Measurements from ENCODE around the gene DNAH7. TPM values are rescaled to one million over a fixed set of nuclear protein-coding genes. Genes with fewer than 3 reads are reported as not detected.

DNAH7 gene
- total and polyA plus RNA-seq, 10 of the 15 experiments (the other 5 are each of a cell fraction or from before 2014, with no cell fraction given), result 0.05 to 0.61 (median 0.16) TPM

DNA sequence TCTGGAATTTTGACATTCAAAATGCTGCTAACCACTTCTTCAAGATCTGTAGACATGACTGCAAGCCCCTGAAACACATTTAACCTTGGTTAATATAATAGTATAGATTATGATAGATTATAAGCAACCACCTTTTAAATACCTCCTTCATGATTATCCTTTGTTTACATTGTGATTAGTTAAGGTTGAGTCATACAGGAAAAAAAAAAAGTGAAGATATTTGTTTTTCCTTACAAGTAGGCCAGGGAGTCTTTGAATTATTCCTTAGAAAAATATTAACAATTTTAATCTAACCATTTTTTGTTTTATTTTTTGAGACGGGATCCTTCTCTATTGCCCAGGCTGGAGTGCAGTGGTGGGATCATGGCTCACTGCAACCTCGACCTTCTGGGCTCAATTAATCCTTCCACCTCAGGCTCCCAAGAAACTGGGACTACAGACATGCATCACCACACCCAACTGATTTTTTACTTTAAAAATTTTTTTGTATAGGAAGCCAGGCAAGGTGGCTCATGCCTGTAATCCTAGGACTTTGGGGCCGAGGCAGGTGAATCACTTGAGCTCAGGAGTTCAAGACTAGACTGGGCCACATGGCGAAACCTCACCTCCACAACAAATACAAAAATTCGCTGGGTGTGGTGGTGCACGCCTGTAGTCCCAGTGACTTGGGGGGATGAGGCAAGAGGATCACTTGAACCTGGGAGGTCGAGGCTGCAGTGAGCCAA lies 312.3 kb downstream of the DNAH7 start:
- BruUV-seq (replicated peaks), result no TSS peak
- FAIRE-seq, result no peak
- Histone ChIP-seq H2AFZ (ENCODE audit: control insufficient read depth, low read depth, low read length) (no peak overlapping the region), H3K4me3 (no peak overlapping the region), H3K4me1 (ENCODE audit: control insufficient read depth, insufficient read depth, low read length) (no peaks in the 10 kb centered on the region), H4K20me1 (ENCODE audit: control insufficient read depth, insufficient read depth) (no peaks in the 10 kb centered on the region), H3K27ac (ENCODE audit: control insufficient read depth, insufficient read depth) (no peak overlapping the region), H3K9me3 (replicated peaks; ENCODE audit: control insufficient read depth, insufficient read depth, low read length) (no peaks in the 10 kb centered on the region), H3K36me3 (ENCODE audit: control insufficient read depth in 2 of 2, insufficient read depth in 2 of 2, low read length in 1 of 2) (no peaks in the 10 kb centered on the region), H3K79me2 (ENCODE audit: control insufficient read depth, insufficient read depth, low read length) (no peaks in the 10 kb centered on the region), H3K9ac (ENCODE audit: control insufficient read depth, insufficient read depth, low read length) (no peak overlapping the region), H3K4me2 (ENCODE audit: control insufficient read depth, insufficient read depth) (no peak overlapping the region), H3K27me3 (replicated peaks in 1 of 2; ENCODE audit: control insufficient read depth in 2 of 2, insufficient read depth in 2 of 2, low read length in 1 of 2) (no peaks in the 10 kb centered on the region)
- TF ChIP-seq IKZF2 (IDR thresholded peaks at IDR 0.05) (no peak), ESRRA (IDR thresholded peaks at IDR 0.05; ENCODE audit: low read length) (no peak), IKZF1 (conservative IDR thresholded peaks at IDR 0.05) (no peak), RCOR1 (conservative IDR thresholded peaks at IDR 0.05; ENCODE audit: low read depth, low read length) (no peak), RB1 (IDR thresholded peaks at IDR 0.05; ENCODE audit: borderline replicate concordance) (no peak), EZH2 (IDR thresholded peaks at IDR 0.05; ENCODE audit: borderline replicate concordance, control insufficient read depth, low read depth, low read length) (no peak), ZNF274 (IDR thresholded peaks at IDR 0.05; ENCODE audit: insufficient read depth, insufficient read length) (no peak), NBN (IDR thresholded peaks at IDR 0.05) (no peak), KAT2A (conservative IDR thresholded peaks at IDR 0.05; ENCODE audit: control insufficient read depth, low read depth, low read length) (no peak), EED (IDR thresholded peaks at IDR 0.05; ENCODE audit: low read depth) (no peak), SUZ12 (IDR thresholded peaks at IDR 0.05; ENCODE audit: unreplicated experiment) (no peak), ZNF217 (IDR thresholded peaks at IDR 0.05) (no peak), GABPA (IDR thresholded peaks at IDR 0.05; ENCODE audit: low read depth) (no peak), CHD4 (IDR thresholded peaks at IDR 0.05) (no peak), NFYB (IDR thresholded peaks at IDR 0.05; ENCODE audit: insufficient read depth, low read depth, low read length) (no peak), POLR2AphosphoS5 (IDR thresholded peaks at IDR 0.05; ENCODE audit: low read length) (no peak)
- TF ChIP-seq, protein P1, sequence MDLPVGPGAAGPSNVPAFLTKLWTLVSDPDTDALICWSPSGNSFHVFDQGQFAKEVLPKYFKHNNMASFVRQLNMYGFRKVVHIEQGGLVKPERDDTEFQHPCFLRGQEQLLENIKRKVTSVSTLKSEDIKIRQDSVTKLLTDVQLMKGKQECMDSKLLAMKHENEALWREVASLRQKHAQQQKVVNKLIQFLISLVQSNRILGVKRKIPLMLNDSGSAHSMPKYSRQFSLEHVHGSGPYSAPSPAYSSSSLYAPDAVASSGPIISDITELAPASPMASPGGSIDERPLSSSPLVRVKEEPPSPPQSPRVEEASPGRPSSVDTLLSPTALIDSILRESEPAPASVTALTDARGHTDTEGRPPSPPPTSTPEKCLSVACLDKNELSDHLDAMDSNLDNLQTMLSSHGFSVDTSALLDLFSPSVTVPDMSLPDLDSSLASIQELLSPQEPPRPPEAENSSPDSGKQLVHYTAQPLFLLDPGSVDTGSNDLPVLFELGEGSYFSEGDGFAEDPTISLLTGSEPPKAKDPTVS (IDR thresholded peaks at IDR 0.05; ENCODE audit: low read depth, low read length), result no peak
- TF ChIP-seq, protein P2, sequence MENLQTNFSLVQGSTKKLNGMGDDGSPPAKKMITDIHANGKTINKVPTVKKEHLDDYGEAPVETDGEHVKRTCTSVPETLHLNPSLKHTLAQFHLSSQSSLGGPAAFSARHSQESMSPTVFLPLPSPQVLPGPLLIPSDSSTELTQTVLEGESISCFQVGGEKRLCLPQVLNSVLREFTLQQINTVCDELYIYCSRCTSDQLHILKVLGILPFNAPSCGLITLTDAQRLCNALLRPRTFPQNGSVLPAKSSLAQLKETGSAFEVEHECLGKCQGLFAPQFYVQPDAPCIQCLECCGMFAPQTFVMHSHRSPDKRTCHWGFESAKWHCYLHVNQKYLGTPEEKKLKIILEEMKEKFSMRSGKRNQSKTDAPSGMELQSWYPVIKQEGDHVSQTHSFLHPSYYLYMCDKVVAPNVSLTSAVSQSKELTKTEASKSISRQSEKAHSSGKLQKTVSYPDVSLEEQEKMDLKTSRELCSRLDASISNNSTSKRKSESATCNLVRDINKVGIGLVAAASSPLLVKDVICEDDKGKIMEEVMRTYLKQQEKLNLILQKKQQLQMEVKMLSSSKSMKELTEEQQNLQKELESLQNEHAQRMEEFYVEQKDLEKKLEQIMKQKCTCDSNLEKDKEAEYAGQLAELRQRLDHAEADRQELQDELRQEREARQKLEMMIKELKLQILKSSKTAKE (IDR thresholded peaks at IDR 0.05; ENCODE audit: low read depth, poor library complexity, severe bottlenecking), result no peak
- TF ChIP-seq, protein P3, sequence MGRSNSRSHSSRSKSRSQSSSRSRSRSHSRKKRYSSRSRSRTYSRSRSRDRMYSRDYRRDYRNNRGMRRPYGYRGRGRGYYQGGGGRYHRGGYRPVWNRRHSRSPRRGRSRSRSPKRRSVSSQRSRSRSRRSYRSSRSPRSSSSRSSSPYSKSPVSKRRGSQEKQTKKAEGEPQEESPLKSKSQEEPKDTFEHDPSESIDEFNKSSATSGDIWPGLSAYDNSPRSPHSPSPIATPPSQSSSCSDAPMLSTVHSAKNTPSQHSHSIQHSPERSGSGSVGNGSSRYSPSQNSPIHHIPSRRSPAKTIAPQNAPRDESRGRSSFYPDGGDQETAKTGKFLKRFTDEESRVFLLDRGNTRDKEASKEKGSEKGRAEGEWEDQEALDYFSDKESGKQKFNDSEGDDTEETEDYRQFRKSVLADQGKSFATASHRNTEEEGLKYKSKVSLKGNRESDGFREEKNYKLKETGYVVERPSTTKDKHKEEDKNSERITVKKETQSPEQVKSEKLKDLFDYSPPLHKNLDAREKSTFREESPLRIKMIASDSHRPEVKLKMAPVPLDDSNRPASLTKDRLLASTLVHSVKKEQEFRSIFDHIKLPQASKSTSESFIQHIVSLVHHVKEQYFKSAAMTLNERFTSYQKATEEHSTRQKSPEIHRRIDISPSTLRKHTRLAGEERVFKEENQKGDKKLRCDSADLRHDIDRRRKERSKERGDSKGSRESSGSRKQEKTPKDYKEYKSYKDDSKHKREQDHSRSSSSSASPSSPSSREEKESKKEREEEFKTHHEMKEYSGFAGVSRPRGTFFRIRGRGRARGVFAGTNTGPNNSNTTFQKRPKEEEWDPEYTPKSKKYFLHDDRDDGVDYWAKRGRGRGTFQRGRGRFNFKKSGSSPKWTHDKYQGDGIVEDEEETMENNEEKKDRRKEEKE (IDR thresholded peaks at IDR 0.05), result no peak
- POLR2A ChIA-PET, result no interaction called here
- no peak for DNase-seq (ENCODE audit: low read depth, low spot score)
- CTCF ChIA-PET, result no interaction called here
- SMC1A ChIA-PET (ENCODE audit: uncharacterized antibody, unreplicated experiment), result interaction anchor here (0.8 to 1.6 kb wide), 2 partner anchors 63 to 119 kb away, joined by 3 read pairs; no protein-coding TSS in a partner anchor
- in situ Hi-C loops (cut with MboI), result no loop called here
- ATAC-seq, result no peak
- RAD21 ChIA-PET (ENCODE audit: unreplicated experiment), result no interaction called here
- WGBS (ENCODE audit: insufficient coverage, insufficient replicate concordance, low lambda C conversion rate, missing lambda C conversion rate), result 29% methylated on average over 7 of the region's 7 CpGs
- intact Hi-C loops (cut with micrococcal nuclease; ENCODE audit: unreplicated experiment), result no loop called here
